K562 treated with DMSO at 1 percent for 24 hours (cell line): ENCODE measurements around the gene UFC1. TPM values are rescaled to one million over a fixed set of nuclear protein-coding genes. Genes with fewer than 3 reads are reported as not detected.

Source experiments
- total RNA-seq: library from RNA; unstranded; fragments of 300-600 nt; gene quantifications from 2 replicates; pipeline ENCODE4 v1.2.3, GENCODE V29; 2022; ENCODE audit warnings: low read depth; ENCODE audit not compliant: insufficient read depth

UFC1 gene
- total RNA-seq: 79.8 and 89.5 TPM in 2 replicates

GRCh38 chr1:161153682-161154337 lies at the start of gene UFC1:
Gene UFC1, plus strand, starts transcription at chr1:161153978. Its CDS starts 20 bp downstream, at chr1:161153998.

GRCh38 chr1:161117759-161118581 lies 35.8 kb upstream of the UFC1 start, which contains the start of the genes NIT1 and PFDN2:
Gene NIT1, plus strand, starts transcription at chr1:161118105. Its CDS starts 72 bp downstream, at chr1:161118177.
Gene PFDN2, minus strand, starts transcription at chr1:161118037. Its CDS starts 11 bp downstream, at chr1:161118026.

GRCh38 chr1:161132410-161133219 lies 21.2 kb upstream of the UFC1 start, which contains the start of gene DEDD:
Gene DEDD, minus strand, starts transcription at chr1:161132667. Its CDS starts 8,205 bp downstream, at chr1:161124462.

GRCh38 chr1:161159087-161159912 lies 5.5 kb downstream of the UFC1 start, which contains the start of gene USP21:
Gene USP21, plus strand, starts transcription at chr1:161159500. Its CDS starts 1,141 bp downstream, at chr1:161160641.

GRCh38 chr1:161165742-161166668 lies 12.2 kb downstream of the UFC1 start, which contains the start of gene PPOX:
Gene PPOX, plus strand, starts transcription at chr1:161166426. Its CDS starts 422 bp downstream, at chr1:161166848.

GRCh38 chr1:161177112-161177935 lies 23.5 kb downstream of the UFC1 start, which contains the start of gene B4GALT3:
Gene B4GALT3, minus strand, starts transcription at chr1:161177507. Its CDS starts 1,447 bp downstream, at chr1:161176060.

GRCh38 chr1:161198897-161199431 lies 45.2 kb downstream of the UFC1 start, which contains the start of gene ADAMTS4:
Gene ADAMTS4, minus strand, starts transcription at chr1:161199054. Its CDS starts 427 bp downstream, at chr1:161198627.

GRCh38 chr1:161201836-161202712 lies 48.3 kb downstream of the UFC1 start, which contains the start of gene NDUFS2:
Gene NDUFS2, plus strand, starts transcription at chr1:161202367. Its CDS starts 19 bp downstream, at chr1:161202386.

Other genes starting within 250 kb of the UFC1 start
- not detected in 2 replicates for gene ITLN2, start 199.2 kb upstream of the UFC1 start, total RNA-seq
- 44.7 and 49.1 TPM in 2 replicates for gene F11R, start 132.8 kb upstream of the UFC1 start, total RNA-seq
- not detected in 2 replicates for gene TSTD1, start 115.0 kb upstream of the UFC1 start, total RNA-seq
- 61.4 and 67.8 TPM in 2 replicates for gene USF1, start 108.0 kb upstream of the UFC1 start, total RNA-seq
- 0.14 and 0.21 TPM in 2 replicates for gene ARHGAP30, start 84.1 kb upstream of the UFC1 start, total RNA-seq
- gene NECTIN4, start 64.4 kb upstream of the UFC1 start, total RNA-seq: not detected in 2 replicates
- not detected in 2 replicates for gene KLHDC9, start 55.6 kb upstream of the UFC1 start, total RNA-seq
- gene PFDN2, start 35.9 kb upstream of the UFC1 start, total RNA-seq: 154 and 160 TPM in 2 replicates
- 44.0 and 47.1 TPM in 2 replicates for gene NIT1, start 35.9 kb upstream of the UFC1 start, total RNA-seq
- gene DEDD, start 21.3 kb upstream of the UFC1 start, total RNA-seq: 37.3 and 40.2 TPM in 2 replicates
- gene USP21, start 5.5 kb downstream of the UFC1 start, total RNA-seq: 19.6 and 23.4 TPM in 2 replicates
- 43.4 and 44.1 TPM in 2 replicates for gene PPOX, start 12.4 kb downstream of the UFC1 start, total RNA-seq
- 77.4 and 78.2 TPM in 2 replicates for gene B4GALT3, start 23.5 kb downstream of the UFC1 start, total RNA-seq
- gene ADAMTS4, start 45.1 kb downstream of the UFC1 start, total RNA-seq: 1.3 and 2.1 TPM in 2 replicates
- 86.9 and 97.5 TPM in 2 replicates for gene NDUFS2, start 48.4 kb downstream of the UFC1 start, total RNA-seq
- 2.4 TPM in 1 of 2 replicates, not detected in the other for gene FCER1G, start 61.3 kb downstream of the UFC1 start, total RNA-seq
- not detected in 2 replicates for gene APOA2, start 69.7 kb downstream of the UFC1 start, total RNA-seq
- 18.4 and 18.8 TPM in 2 replicates for gene TOMM40L, start 72.1 kb downstream of the UFC1 start, total RNA-seq
- 0.82 and 0.86 TPM in 2 replicates for gene NR1I3, start 84.2 kb downstream of the UFC1 start, total RNA-seq
- not detected in 2 replicates for gene PCP4L1, start 104.8 kb downstream of the UFC1 start, total RNA-seq
- 6.4 and 6.8 TPM in 2 replicates for gene MPZ, start 156.0 kb downstream of the UFC1 start, total RNA-seq
- 132 and 172 TPM in 2 replicates for gene SDHC, start 160.4 kb downstream of the UFC1 start, total RNA-seq
- gene CFAP126, start 213.9 kb downstream of the UFC1 start, total RNA-seq: not detected in 2 replicates